Limb (tissue), 2 donors: ENCODE measurements around the gene DGKZ.

ENCODE experiments used
- DNase-seq, 2 donors: peaks; one replicate each; pipeline ENCODE4 v3.0.0-alpha.2; 2016; ENCODE audit errors: extremely low spot score in 2 of 2

DGKZ gene

GRCh38 chr11:46381048-46381818 lies 34.0 kb downstream of the DGKZ start, which contains the start of gene MDK:
Gene MDK, plus strand, starts transcription at chr11:46381669. Its CDS starts 389 bp downstream, at chr11:46382058.
- DNase-seq = peak; percentile 38 to 88

DNA sequence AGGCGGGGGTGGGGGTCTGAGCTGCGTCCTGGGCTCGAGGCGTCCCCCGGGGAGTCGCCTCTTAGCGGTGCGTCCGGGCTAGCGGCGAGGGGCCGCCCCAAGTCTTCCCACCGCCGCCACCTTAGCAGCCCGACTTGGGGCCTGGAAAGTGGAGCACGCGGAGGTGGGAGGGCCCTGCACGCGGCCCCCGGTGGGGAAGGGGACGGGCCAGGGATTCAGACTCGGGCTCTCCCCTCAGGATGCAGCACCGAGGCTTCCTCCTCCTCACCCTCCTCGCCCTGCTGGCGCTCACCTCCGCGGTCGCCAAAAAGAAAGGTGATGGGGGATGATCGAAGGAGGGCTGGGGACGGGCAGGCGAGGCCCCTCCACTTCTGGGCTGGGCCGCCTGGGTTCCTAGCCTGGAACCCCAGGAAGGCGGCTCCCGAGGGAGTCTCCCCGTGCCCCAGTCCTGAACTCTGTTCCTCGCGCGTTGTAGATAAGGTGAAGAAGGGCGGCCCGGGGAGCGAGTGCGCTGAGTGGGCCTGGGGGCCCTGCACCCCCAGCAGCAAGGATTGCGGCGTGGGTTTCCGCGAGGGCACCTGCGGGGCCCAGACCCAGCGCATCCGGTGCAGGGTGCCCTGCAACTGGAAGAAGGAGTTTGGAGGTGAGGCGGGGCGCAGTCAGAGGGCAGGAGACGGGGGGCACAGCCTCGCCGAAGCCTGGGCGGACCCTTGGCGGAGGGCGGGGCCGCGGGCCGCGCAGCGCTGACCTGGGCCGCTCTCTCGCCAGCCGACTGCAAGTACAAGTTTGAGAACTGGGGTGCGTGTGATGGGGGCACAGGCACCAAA lies 34.8 kb downstream of the DGKZ start:
- DNase-seq = peak; percentile 13 to 79

- DNase-seq = peak; percentile 17 to 37
Observed at GRCh38 chr11:46382646-46383403, 35.6 kb downstream of the DGKZ start.

- DNase-seq = no peak
Observed at GRCh38 chr11:46383404-46383758, 36.1 kb downstream of the DGKZ start.

DNA sequence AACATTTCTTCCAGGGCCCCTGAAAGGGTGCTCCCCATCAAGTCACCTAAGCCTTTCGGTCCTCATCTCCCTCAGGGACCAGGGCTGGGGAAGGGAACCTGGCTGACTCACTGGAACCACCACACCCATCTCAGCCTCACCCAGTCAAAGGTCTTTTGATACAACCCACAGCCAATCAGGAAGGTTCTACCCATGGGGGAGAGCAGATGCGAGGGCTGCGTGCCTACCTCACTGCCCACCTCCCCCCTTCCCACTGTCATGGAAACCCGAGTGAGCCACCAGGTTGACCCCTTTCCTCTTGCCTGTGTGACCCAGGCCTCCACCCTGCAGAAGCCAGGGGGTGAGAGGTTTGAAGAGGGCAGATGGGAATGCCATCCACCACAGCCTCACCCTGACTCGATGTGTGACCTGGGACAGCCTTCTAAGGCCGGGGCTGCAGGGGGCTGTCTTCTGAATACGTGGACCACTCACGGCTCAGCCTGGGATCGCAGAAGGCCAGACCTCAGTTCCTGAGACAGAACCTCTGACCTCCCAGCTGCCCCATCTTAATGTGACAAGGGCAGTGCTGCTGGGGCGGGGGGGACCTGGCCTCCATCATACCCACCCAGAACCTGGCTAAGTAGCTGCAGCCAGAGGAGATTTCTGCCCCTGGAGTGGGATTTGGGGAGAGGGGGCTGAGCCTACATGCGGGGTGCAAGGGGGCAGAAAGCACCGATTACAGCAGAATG lies 36.9 kb downstream of the DGKZ start:
- no peak for DNase-seq

DNA sequence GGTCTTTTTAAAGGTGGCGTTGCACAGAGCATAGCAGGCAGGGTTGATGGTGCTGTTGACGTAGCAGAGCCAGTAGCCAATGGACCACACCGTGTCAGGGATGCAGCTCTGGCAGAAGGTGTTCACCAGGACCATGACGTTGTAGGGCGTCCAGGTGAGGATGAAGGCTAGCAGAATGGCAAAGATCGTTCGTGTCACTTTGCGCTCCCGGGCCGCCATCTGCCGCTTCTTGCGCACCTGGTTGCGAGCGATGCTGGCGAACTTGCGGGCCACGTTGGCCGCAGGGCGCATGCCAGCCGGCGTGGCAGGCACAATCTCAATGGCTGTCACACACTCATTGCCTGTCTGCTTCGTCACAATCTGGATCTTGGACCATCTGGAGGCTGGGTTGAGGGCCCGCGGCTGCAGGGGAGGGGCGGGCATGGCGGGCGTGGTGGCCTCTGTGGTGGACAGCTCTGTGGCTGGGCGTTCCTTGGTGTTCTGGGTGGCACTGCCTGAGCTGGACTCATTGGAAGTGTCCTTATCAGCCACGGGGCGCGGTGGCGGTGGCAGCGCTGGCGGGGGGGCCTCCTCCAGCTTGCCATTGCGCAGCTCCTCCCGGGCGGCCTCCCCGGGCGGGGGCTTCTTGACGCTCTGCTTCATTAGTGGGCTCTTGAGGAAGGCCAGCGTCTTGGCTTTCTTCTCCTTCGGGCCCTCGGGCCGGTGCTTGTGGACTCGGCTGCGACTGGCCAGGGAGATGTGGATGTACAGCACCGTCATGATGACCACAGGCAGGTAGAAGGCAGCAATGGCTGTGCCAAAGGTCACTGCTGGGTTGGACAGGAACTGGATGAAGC lies 38.1 kb downstream of the DGKZ start:
- peak in 1 of 2 donors; percentile 26 for DNase-seq

DNA sequence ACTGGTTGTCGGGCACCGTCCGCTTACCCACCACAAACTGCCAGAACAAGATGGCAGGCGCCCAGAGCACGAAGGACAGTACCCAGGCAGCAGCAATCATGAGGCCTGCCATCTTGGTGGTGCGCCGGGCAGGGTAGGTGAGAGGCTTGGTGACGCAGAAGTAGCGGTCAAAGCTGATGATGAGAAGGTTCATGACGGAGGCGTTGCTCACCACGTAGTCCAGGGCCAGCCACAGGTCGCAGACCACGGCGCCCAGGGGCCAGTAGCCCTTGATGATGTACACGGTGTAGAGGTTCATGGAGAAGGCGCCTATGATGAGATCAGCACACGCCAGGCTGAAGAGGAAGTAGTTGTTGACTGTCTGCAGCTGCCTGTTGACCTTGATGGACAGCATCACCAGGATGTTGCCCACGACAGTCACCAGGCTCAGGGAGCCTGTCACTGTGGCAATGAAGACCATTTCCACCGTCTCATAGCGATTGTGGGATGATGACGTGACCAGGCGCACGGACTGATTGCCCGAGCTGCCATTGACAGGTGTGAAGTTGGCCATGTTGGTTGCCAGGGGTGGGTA lies 38.8 kb downstream of the DGKZ start:
- peak in 1 of 2 donors; percentile 23 for DNase-seq

DNA sequence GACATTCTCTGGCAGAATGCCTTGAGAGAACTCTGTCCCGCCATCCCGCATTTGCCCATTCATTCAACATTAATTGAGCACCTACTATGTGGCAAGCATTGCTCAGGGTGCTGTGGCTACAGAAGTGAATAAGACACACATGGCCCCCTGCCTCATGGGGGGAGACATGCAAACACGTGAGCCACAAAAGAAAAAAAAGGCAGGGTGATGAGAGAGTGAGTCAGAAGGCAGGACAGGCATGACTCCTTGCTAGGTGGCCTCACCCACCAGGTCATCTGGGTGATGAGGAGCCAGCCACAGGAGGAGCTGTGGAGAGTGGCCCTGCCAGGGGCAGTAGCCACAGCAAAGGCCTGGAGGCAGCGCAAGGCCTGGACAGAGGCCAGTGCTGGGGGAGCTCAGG lies 39.4 kb downstream of the DGKZ start:
- DNase-seq = no peak

GRCh38 chr11:46387456-46387855 lies 40.2 kb downstream of the DGKZ start:
- DNase-seq = no peak

- DNase-seq = no peak
Observed at GRCh38 chr11:46387919-46388618, 40.8 kb downstream of the DGKZ start.

- DNase-seq = no peak
Observed at GRCh38 chr11:46388619-46389449, 41.6 kb downstream of the DGKZ start.

GRCh38 chr11:46389450-46390330 lies 42.4 kb downstream of the DGKZ start:
- DNase-seq = peak in 1 of 2 donors; percentile 84

DNA sequence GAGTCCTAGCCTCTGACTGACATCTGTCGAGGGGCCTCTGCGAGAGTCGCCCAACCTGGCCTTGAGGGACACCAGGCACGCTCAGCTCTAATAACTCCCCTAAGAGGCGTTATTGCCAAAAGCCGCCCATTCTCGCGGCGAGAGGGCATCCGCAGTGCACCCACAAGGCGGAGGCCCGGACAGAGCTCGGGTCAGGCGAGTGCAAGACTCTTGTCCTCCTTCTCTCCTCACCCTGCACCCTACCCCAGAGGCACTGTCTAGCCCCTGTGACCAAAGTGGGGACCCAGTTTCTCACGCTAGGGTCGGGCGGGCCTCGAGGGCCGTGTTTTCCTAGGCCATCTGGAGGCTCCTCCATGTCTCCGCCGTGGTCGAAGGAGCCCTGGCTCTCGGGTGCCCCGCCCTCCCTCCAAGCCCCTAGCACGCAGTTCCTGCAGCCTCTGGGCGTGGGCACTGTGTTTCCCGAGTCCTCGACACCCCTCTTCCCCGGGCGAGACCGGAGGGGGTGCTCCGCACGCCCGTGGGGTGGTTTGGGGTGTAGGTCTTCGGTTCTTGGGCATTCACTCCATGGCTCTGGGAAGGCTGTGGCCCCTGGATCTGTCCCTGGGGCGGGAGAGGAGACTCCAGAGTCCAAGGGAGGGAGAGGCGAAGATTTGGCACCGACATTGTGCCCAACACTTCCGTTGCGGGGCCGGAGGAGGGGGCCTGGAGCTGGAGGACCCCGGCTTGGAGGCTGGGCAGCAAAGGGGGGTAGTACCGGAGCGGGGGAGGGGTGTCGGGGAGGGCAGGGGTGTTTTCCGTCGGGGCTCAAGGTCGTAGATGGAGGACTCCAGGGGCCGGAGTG lies 43.3 kb downstream of the DGKZ start:
- no peak for DNase-seq

- no peak for DNase-seq
Observed at GRCh38 chr11:46391186-46391577, 43.9 kb downstream of the DGKZ start.

DNA sequence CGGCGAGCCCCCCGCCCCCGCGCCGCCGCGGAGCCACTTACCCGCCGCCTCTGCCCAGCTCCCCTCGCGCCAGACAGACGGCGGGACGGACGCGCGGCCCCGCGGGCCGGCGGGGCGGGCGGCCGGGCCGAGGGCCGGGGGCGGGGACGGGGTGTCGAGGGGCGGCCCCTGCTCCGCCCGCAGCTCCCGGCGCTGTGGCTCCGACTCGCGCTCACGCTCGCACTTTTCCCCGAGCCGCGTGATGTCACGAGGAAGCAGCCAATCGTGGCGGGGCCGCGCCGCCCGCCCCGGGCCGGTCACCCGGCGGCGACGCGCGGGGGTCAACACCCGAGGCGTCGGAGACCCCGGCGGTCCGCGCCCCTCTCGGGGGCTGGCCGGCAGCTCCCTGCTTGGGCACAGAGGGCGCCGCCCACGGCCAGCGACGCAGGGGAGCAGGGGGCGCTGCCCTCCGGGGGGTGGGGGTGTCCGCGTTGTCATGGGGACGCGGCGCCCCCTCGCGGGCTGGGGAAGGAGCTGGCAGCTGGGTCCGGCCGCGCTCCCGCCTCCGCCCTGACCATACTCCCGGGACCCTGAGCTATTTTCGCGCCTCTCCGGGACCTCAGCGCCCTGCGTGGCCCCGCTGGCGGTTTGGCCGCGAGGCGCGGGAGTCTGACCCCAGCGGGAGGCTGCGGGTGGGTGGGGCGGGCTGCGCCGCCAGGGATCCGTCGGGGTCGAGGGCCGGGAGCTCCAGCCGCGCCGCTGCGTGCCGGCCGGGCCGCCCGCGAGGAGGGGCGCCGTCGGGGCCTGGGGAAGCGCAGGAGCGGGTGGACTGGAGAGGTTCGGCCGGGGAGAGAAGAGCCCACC lies 44.5 kb downstream of the DGKZ start, which contains the start of gene CHRM4:
Gene CHRM4, minus strand, starts transcription at position 199 of the 843 bp plus-strand sequence. CDS start 5,219 bp downstream, outside the sequence.
- peak in 1 of 2 donors; percentile 78 for DNase-seq
